CD4-positive, alpha-beta T cell (primary cell): ENCODE data around the gene UNC79. TPM values are rescaled to one million over a fixed set of nuclear protein-coding genes. Genes with fewer than 3 reads are reported as not detected.

Experiments used
- ATAC-seq: fragments of 200-7000 bp; cut with Tn5 transposase; one replicate; pipeline ENCODE4 v1.10.0; 2022; ENCODE audit warnings: mild to moderate bottlenecking; ENCODE audit not compliant: poor library complexity
- CTCF ChIA-PET: fragments of 350-600 bp; sonication (Branson Sonifier 250); formaldehyde crosslinking; loops from one replicate; lab custom pipeline; 2021; ENCODE audit warnings: antibody characterized with exemption, inconsistent platforms; lab: Charles Lee
- POLR2A ChIA-PET: fragments of 350-600 bp; sonication (Branson Sonifier 250); formaldehyde crosslinking; loops from one replicate; lab custom pipeline; 2021; ENCODE audit warnings: antibody characterized with exemption, inconsistent platforms; lab: Charles Lee
- DNase-seq, 14 experiments: peaks; one replicate each; pipeline ENCODE4 v3.0.0-alpha.2; 2013 to 2020; ENCODE audit warnings: mixed read lengths in 2 of 14
- H3K27ac ChIP-seq, 2 donors: one replicate each; pipeline versions ENCODE4 v1.5.1 to v1.7.0; 2013; ENCODE audit warnings: low read length in 2 of 2, low read depth in 1 of 2, mild to moderate bottlenecking in 1 of 2
- H3K27me3 ChIP-seq, 2 experiments: 1 replicate in 1 of 2; 2 replicates in 1 of 2; pipeline versions ENCODE4 v1.6.1 to v1.7.0; 2013; ENCODE audit warnings: low read length in 2 of 2, control low read depth in 1 of 2, mild to moderate bottlenecking in 1 of 2, moderate library complexity in 1 of 2; ENCODE audit not compliant: insufficient read depth in 2 of 2, control insufficient read depth in 1 of 2
- H3K36me3 ChIP-seq: one replicate; pipeline ENCODE4 v1.6.1; 2013; ENCODE audit warnings: low read length, control low read depth; ENCODE audit not compliant: insufficient read depth
- H3K4me1 ChIP-seq: one replicate; pipeline ENCODE4 v1.6.1; 2013; ENCODE audit warnings: low read length, control low read depth; ENCODE audit not compliant: insufficient read depth
- H3K4me3 ChIP-seq: one replicate; pipeline ENCODE4 v1.5.1; 2013; ENCODE audit warnings: mild to moderate bottlenecking, low read length, moderate library complexity
- H3K9me3 ChIP-seq, 2 experiments: 1 replicate in 1 of 2; 2 replicates in 1 of 2; pipeline versions ENCODE4 v1.6.1 to v1.7.0; 2013; ENCODE audit warnings: low read length in 2 of 2, mild to moderate bottlenecking in 2 of 2, control low read depth in 1 of 2, moderate library complexity in 1 of 2; ENCODE audit not compliant: control insufficient read depth in 1 of 2, insufficient read depth in 1 of 2
- H3K27ac Mint-ChIP-seq: one replicate; pipeline ENCODE4 v1.8.0; 2020; ENCODE audit warnings: mixed read lengths
- H3K27me3 Mint-ChIP-seq: one replicate; pipeline ENCODE4 v1.8.0; 2021; ENCODE audit warnings: mixed read lengths
- H3K36me3 Mint-ChIP-seq: one replicate; pipeline ENCODE4 v1.8.0; 2021; ENCODE audit warnings: low read depth, mixed read lengths
- H3K4me1 Mint-ChIP-seq: one replicate; pipeline ENCODE4 v1.8.0; 2021; ENCODE audit warnings: low read depth, mixed read lengths
- H3K4me3 Mint-ChIP-seq: one replicate; pipeline ENCODE4 v1.8.0; 2020; ENCODE audit warnings: mild to moderate bottlenecking, mixed read lengths
- H3K9me3 Mint-ChIP-seq: one replicate; pipeline ENCODE4 v1.8.0; 2020; ENCODE audit warnings: mixed read lengths
- CTCF ChIP-seq: fragments of 200-600 bp; IDR thresholded peaks from one replicate; pipeline ENCODE4 v1.8.0; 2022; ENCODE audit warnings: antibody characterized with exemption, mild to moderate bottlenecking
- intact Hi-C, 2 experiments: fragments of 100-400 bp; cut with DNase I in 1 of 2; cut with micrococcal nuclease in 1 of 2; formaldehyde crosslinking; loops; one replicate each; pipeline versions ENCODE4 v1.15.1 to v1.9.0; 2023 to 2025; cut with DNase I, micrococcal nuclease
- total RNA-seq, 174 experiments: library from RNA in 2 of 174; stranded (reverse) in 2 of 174; gene quantifications; one replicate each; pipeline ENCODE4 v1.2.3 and lab custom pipeline; 2021 to 2026

UNC79 gene
- total RNA-seq, 2 experiments from 2014 or later = not detected

DNA sequence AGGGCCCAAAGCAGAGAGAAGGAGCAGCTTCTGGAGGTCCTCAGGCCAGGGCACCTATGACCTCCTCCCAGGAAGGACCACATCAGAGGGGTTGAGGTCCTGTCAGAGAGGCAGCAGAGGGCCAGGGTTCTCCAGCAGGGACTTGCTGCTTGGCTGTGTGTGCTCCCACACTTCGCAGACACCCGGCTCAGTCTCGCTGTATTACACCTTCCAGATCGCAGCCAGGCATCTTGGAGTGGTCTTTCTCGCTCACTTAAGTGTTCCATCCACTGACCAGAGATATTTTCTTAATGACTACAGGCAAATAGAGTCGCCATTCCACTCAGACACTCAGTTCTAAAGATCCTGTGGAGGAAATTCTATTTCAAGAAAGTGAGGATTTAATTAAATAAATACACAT is 273.2 kb downstream of the UNC79 start:
- H3K27ac ChIP-seq = no peak overlapping the region
- no peak for DNase-seq
- H3K36me3 Mint-ChIP-seq = no peaks in the 10 kb centered on the region
- ATAC-seq = no peak
- no peaks in the 10 kb centered on the region for H3K4me1 ChIP-seq
- ChIA-PET CTCF (no interaction called here), POLR2A (no interaction called here)
- H3K4me1 Mint-ChIP-seq = no peaks in the 10 kb centered on the region
- H3K27ac Mint-ChIP-seq = no peak overlapping the region
- intact Hi-C loops = no loop called here
- H3K4me3 Mint-ChIP-seq = no peak overlapping the region
- H3K36me3 ChIP-seq = no peaks in the 10 kb centered on the region
- peaks cover 40% of the 10 kb centered on the region for H3K27me3 Mint-ChIP-seq
- TF ChIP-seq CTCF = no peak
- H3K4me3 ChIP-seq = no peak overlapping the region
- H3K9me3 ChIP-seq = peaks cover 0 to 17% of the 10 kb centered on the region in 2 experiments
- peaks cover 11 to 15% of the 10 kb centered on the region in 2 experiments for H3K27me3 ChIP-seq
- peaks cover 6% of the 10 kb centered on the region for H3K9me3 Mint-ChIP-seq

- POLR2A ChIA-PET = interaction anchor here (0.6 kb wide), 1 partner anchor 43 kb away, joined by 4 read pairs; no protein-coding TSS in a partner anchor
- H3K36me3 Mint-ChIP-seq = no peaks in the 10 kb centered on the region
- no peaks in the 10 kb centered on the region for H3K4me1 ChIP-seq
- H3K9me3 ChIP-seq = peaks cover 0 to 7% of the 10 kb centered on the region in 2 experiments
- no peak overlapping the region for H3K4me3 ChIP-seq
- CTCF ChIA-PET = no interaction called here
- TF ChIP-seq CTCF = no peak
- ATAC-seq (no peak), DNase-seq (no peak)
- H3K9me3 Mint-ChIP-seq = peaks cover 2% of the 10 kb centered on the region
- H3K27ac ChIP-seq = no peak overlapping the region
- H3K4me3 Mint-ChIP-seq = no peak overlapping the region
- intact Hi-C loops = no loop called here
- no peaks in the 10 kb centered on the region for H3K36me3 ChIP-seq
- peaks cover 33% of the 10 kb centered on the region for H3K27me3 Mint-ChIP-seq
- H3K4me1 Mint-ChIP-seq = no peaks in the 10 kb centered on the region
- H3K27me3 ChIP-seq = peaks cover 11 to 15% of the 10 kb centered on the region in 2 experiments
- H3K27ac Mint-ChIP-seq = no peak overlapping the region
These were observed 274.9 kb downstream of the UNC79 start for GRCh38 chr14:93705513-93706156.

DNA sequence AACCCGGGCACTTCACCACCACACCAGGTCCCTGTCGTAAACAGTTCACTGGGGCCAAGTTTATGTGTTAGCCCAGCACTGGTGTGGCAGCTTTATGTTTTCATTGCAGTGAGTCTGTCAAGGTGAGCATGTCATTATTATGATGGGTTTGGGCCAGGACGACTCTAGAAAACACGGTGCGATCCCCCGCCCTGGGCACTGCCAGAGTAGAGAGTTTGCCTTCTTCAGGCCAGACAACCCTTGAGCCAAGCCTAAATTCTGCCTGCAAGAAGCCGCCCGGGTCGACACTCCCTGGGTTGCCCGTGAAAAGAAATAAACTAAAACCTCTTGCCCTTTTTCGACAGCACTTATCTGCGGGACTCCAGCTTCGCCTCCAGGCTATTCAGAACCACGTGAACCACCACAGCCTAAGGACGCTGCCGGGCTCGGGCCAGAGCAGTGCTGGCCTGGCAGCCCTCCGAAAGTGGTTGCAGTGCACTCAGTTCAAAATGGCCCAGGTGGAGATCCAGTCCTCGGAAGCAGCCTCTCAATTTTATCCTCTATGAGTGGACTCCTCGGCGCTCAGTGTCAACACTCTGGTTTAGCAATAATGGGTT is 275.7 kb downstream of the UNC79 start:
- Histone ChIP-seq H3K4me3 (no peak overlapping the region), H3K27me3 (peaks cover 11 to 15% of the 10 kb centered on the region in 2 experiments), H3K27ac (no peak overlapping the region), H3K36me3 (no peaks in the 10 kb centered on the region), H3K9me3 (no peaks in the 10 kb centered on the region), H3K4me1 (no peaks in the 10 kb centered on the region)
- Mint-ChIP-seq H3K4me3 (no peak overlapping the region), H3K27ac (no peak overlapping the region), H3K36me3 (no peaks in the 10 kb centered on the region), H3K27me3 (peaks cover 29% of the 10 kb centered on the region), H3K4me1 (no peaks in the 10 kb centered on the region), H3K9me3 (peaks cover 2% of the 10 kb centered on the region)
- no peak for TF ChIP-seq CTCF
- DNase-seq (no peak), ATAC-seq (no peak)
- CTCF ChIA-PET = no interaction called here
- intact Hi-C loops = no loop called here
- POLR2A ChIA-PET = no interaction called here
